Subcutaneous adipose tissue (tissue), 4 donors: ENCODE measurements around the gene KRTAP5-6. TPM values are rescaled to one million over a fixed set of nuclear protein-coding genes. Genes with fewer than 3 reads are reported as not detected.

ENCODE experiments used
- total RNA-seq, 4 donors: library from RNA; depleted of rRNA; stranded (reverse); fragments of >200 nt; gene quantifications; one replicate each; pipeline ENCODE4 v1.1.0, GENCODE V29; 2016
- TF ChIP-seq, protein P1 (sequence below): fragments of 450-650 bp; IDR thresholded peaks from one replicate; pipeline ENCODE4 v1.5.1; 2016; ENCODE audit warnings: low read depth, mild to moderate bottlenecking, control low read depth, antibody characterized with exemption, moderate library complexity

The KRTAP5-6 gene
- total RNA-seq, 4 donors from 2014 or later, result not detected

GRCh38 chr11:1727096-1727690 lies 30.2 kb downstream of the KRTAP5-6 start:
- TF ChIP-seq, protein P1, sequence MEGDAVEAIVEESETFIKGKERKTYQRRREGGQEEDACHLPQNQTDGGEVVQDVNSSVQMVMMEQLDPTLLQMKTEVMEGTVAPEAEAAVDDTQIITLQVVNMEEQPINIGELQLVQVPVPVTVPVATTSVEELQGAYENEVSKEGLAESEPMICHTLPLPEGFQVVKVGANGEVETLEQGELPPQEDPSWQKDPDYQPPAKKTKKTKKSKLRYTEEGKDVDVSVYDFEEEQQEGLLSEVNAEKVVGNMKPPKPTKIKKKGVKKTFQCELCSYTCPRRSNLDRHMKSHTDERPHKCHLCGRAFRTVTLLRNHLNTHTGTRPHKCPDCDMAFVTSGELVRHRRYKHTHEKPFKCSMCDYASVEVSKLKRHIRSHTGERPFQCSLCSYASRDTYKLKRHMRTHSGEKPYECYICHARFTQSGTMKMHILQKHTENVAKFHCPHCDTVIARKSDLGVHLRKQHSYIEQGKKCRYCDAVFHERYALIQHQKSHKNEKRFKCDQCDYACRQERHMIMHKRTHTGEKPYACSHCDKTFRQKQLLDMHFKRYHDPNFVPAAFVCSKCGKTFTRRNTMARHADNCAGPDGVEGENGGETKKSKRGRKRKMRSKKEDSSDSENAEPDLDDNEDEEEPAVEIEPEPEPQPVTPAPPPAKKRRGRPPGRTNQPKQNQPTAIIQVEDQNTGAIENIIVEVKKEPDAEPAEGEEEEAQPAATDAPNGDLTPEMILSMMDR, result no peak

- TF ChIP-seq, protein P1, result no peak
Measured at GRCh38 chr11:1727861-1728260, 30.9 kb downstream of the KRTAP5-6 start.

DNA sequence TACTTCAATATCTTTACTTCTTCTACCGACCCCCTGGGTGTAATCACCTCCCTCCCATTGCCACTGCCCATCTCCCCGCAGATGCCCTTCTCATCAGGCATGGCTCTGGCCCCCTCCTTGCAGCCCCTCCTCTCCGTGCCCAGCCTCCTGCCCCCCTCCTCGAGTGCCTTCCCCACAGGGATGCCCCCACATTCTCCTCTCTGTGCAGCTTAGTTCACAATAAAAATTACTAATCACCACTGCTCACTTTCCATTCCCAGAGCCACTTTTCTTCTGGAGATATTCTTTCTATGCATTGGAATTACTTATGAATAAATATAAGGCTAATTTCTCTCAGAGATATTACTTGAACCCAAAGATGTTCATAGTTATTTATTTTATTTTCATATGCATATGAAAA lies 31.3 kb downstream of the KRTAP5-6 start:
- TF ChIP-seq, protein P1, result no peak

DNA sequence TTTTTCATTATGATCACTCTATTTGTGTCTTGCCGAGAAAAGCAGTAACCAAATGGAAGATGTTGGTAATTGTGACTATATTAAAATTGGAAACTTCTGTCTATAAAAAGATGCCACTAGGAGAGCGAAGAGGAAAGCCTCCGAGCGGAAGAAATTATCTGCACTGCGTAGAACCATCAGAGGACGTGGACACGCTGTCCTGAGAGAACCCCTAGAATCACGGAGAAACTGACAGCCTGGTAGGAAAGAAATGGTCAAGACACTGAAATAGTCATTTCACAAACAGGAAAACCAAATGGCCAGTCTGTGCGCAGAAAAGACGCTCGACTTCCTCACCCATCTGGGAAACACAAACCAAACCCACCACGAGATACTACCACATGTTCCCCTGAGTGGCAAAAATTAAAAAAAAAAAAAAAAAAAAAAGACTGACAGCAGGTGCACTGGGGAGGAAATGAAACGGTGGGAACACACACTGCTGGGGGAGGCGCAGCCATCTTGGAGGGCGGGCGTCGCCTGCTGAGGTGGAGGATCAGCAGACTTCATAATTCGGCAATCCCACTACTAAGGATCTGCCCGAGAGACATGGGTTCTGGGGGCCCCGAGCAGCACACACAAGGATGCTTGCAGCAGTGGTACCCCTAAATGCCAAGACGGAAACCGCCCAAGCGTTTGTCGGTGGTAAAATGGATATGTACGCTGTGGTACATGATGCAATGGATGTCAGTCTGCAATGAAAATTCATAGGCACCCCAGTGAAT lies 32.1 kb downstream of the KRTAP5-6 start:
- TF ChIP-seq, protein P1, result no peak

GRCh38 chr11:1729692-1730011 lies 32.7 kb downstream of the KRTAP5-6 start:
- TF ChIP-seq, protein P1, result no peak

DNA sequence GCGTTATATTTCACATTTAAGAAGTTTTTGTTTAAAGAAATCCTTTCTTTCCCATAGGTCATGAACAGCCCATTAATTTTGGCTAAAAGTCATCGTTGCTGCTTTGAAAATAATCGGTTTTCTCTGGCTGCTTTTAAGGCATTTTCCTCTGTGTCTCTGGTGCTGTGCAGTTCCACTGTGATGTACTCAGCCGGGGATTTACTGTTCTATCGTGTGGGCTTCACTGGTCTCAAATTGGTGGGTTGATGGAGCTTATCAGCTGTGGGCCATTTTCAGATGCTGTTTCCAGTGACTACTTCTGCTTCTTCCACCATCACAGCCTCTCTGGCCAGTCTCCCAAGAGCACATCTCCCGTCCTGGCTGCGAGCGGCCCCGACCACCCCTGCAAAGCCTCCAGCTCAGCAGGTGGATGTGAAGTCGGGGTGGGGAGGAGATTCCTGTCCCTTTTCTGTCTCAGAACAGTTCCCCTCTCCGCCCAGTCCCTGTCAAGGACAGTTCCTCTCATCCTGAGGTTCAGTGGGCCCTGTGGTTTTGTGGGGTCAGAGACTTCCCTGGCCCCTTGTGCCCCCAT lies 33.1 kb downstream of the KRTAP5-6 start:
- TF ChIP-seq, protein P1, result no peak

GRCh38 chr11:1731451-1732059 lies 34.6 kb downstream of the KRTAP5-6 start:
- TF ChIP-seq, protein P1, result no peak
